HEK293 (cell line): Measurements from ENCODE around the gene CREBBP.

Experiments
- CTCF ChIP-seq: fragments of 450-650 bp; formaldehyde crosslinking; IDR thresholded peaks from 2 replicates; pipeline ENCODE4 v1.5.1; 2016; ENCODE audit warnings: missing biosample characterization, missing genetic modification characterization
- HOXA7 ChIP-seq: sonication (generic); formaldehyde crosslinking; IDR thresholded peaks from 2 replicates; pipeline ENCODE4 v1.8.1; 2022; ENCODE audit warnings: missing genetic modification reagents, borderline replicate concordance
- PRDM1 ChIP-seq: fragments of 450-650 bp; formaldehyde crosslinking; IDR thresholded peaks from 2 replicates; pipeline ENCODE4; 2016; ENCODE audit warnings: missing biosample characterization, missing genetic modification characterization
- TSHZ1 ChIP-seq: fragments of 450-650 bp; formaldehyde crosslinking; IDR thresholded peaks from 2 replicates; pipeline ENCODE4 v1.5.1; 2016; ENCODE audit warnings: missing biosample characterization, missing genetic modification characterization, borderline replicate concordance
- ZNF23 ChIP-seq: fragments of 450-650 bp; formaldehyde crosslinking; IDR thresholded peaks from 2 replicates; pipeline ENCODE4 v1.5.1; 2016; ENCODE audit warnings: missing biosample characterization, missing genetic modification characterization, borderline replicate concordance
- ZNF324 ChIP-seq: fragments of 450-650 bp; formaldehyde crosslinking; IDR thresholded peaks from 2 replicates; pipeline ENCODE4 v1.5.1; 2016; ENCODE audit warnings: missing biosample characterization, missing genetic modification characterization
- ZNF335 ChIP-seq: fragments of 450-650 bp; formaldehyde crosslinking; conservative IDR thresholded peaks from 2 replicates; pipeline ENCODE4 v1.5.1; 2016; ENCODE audit warnings: missing biosample characterization, missing genetic modification characterization
- ZNF513 ChIP-seq: fragments of 450-650 bp; IDR thresholded peaks from 2 replicates; pipeline ENCODE4 v1.5.1; 2018; ENCODE audit warnings: missing biosample characterization, missing genetic modification characterization
- ZNF658 ChIP-seq: fragments of 450-650 bp; formaldehyde crosslinking; IDR thresholded peaks from 2 replicates; pipeline ENCODE4; 2016; ENCODE audit warnings: missing biosample characterization, missing genetic modification characterization
- ZNF830 ChIP-seq: fragments of 450-650 bp; IDR thresholded peaks from 2 replicates; pipeline ENCODE4 v1.5.0; 2018; ENCODE audit warnings: missing biosample characterization, missing genetic modification characterization, low read depth, mild to moderate bottlenecking, moderate library complexity

- no peak for TF ChIP-seq ZNF324 (tag by site-specific recombination)
- no peak for TF ChIP-seq CTCF (tag by site-specific recombination)
- TF ChIP-seq ZNF335 (tag by site-specific recombination): no peak
- TF ChIP-seq ZNF23 (tag by site-specific recombination): no peak
- TF ChIP-seq HOXA7 (CRISPR knock-in tag): no peak
- TF ChIP-seq ZNF830: no peak
- no peak for TF ChIP-seq ZNF513 (tag by site-specific recombination)
- TF ChIP-seq ZNF658: no peak
- TF ChIP-seq TSHZ1 (tag by site-specific recombination): no peak
- TF ChIP-seq PRDM1: no peak
Observed at GRCh38 chr16:3766177-3766576, 114.3 kb downstream of the CREBBP start.
